ENCODE measurements around the gene RPSA. TPM values are rescaled to one million over a fixed set of nuclear protein-coding genes. Genes with fewer than 3 reads are reported as not detected.
"Not testable (repeated sequence)": the region's sequence is repeated elsewhere in the genome, so short reads cannot be mapped to it uniquely, and the experiment has no call there.

The RPSA gene
- polyA plus RNA-seq, 3 donors, result 1,356 to 1,593 (median 1,511) TPM

DNA sequence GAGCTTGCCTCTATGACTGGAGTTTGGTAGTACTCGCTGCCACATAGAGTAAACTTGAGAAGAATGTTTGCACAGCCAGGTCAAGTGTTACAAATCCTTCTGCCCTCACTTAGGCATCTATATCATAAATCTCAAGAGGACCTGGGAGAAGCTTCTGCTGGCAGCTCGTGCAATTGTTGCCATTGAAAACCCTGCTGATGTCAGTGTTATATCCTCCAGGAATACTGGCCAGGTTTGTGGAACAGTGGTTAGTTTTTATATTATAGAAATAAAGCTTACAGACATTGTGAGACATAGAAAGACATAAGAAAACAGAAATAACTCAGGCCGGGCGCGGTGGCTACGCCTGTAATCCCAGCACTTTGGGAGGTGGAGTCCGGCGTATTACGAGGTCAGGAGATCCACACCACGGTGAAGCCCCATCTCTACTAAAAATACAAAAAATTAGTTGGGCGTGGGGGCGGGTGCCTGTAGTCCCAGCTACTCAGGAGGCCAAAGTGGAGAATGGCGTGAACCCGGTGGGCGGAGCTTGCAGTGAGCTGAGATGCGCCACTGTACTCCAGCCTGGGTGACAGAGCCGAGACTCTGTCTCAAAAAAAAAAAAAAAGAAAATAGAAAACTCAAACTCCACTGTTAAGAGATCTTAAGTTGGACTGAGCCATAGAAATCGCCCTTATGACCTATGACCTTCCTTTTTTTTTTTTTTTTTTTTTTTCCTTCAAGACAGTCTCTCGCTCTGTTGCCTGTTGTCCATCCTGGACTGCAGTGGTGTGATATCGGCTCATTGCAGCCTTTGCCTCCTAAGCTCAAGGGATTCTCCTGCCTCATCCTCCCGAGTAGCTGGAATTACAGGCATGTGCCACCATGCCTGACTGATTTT is 2.2 kb downstream of the RPSA start:
- DNase-seq (ENCODE audit: extremely low read depth in 1 of 11, low read depth in 9 of 11, low spot score in 4 of 11), result no peak

GRCh38 chr3:39409514-39410136 is 3.1 kb downstream of the RPSA start:
- DNase-seq (ENCODE audit: extremely low read depth in 1 of 11, low read depth in 9 of 11, low spot score in 4 of 11), result no peak

- no peak for DNase-seq (ENCODE audit: extremely low read depth in 1 of 11, low read depth in 9 of 11, low spot score in 4 of 11)
Observed at GRCh38 chr3:39410893-39411292, 4.4 kb downstream of the RPSA start.

DNA sequence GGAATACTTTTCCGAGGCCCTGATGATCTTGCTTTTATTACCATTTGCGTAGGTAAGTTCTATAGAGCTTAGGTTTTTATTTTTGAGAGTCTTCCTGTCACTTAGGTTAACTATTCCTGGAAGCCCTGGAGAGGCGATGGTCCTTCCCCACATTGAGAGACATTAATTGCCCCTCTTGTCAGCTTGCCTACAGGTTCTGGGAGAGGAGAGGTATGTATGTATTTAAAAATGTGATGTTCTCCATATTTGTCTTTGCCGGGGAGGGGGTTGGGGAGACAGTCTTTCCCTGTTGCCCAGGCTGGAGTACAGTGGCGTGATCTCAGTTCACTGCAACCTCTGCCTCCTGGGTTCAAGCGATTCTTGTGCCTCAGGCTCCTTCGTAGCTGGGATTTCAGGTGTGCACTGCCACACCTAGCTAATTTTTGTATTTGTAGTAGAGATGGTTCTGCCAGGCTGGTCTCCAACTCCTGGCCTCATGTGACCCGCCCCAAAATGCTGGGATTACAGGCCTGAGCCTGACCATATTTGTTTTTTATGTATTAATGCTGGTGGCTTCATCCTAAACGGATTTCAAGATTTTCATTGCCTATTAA is 6.2 kb downstream of the RPSA start:
- no peak for DNase-seq (ENCODE audit: extremely low read depth in 1 of 11, low read depth in 9 of 11, low spot score in 4 of 11)

DNA sequence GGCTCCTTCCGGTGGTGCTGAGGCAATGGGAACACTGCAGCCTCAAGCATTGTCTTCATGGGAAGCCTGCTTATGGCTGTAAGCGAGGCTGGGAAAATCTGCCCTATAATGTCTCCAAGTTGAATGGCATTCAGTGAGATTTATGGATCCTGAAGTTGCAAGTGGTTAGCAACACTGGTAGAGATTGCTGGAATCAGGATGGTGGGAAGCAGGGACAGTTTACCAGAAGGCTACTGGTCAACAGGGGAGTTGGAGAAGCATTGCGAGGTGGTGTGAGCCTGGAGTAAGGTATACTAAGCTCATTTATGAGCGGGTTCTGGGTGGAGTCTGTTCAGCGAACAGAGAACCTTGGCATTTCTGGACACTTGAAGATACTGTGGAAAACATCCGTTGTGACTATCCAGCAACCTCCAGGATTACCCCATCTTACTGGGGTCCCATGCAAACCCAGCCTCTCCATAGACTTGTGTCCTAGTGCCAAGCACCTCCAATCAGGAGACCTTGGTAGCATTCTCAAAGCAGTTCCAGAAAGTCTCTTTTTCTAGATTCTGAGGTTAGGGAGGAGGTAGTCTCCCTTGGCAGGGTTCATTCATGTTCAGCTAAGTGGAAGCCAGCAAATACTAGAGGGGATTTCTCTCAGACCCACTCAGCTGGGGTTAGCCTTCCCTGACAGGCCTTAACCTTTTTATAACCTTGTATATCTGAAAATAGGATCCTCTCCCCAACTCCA is 7.3 kb downstream of the RPSA start:
- DNase-seq (ENCODE audit: extremely low read depth in 1 of 11, low read depth in 9 of 11, low spot score in 4 of 11), result no peak

DNA sequence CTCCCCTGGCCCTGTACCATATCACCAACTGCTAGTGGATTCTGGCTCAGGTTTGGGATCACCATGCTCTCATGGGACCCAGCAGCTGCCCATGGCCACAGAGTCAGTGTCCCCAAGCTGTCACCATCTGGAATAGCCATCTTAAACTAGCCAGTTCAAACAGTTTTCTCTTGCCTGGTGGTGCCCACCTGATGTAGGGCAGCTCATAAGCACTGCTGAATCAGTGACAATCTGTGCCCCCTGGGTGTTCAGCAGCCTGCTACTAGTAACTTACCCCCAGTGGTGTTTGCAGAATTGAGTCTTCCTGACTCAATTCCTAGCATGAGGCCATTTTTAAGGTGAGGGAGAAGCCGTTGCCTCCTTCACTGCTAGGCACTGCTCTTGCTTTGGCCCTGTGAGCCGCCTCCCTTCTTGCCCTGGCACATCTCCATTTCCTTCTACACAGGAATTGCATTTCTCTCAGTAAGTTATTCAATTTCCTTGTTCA is 7.9 kb downstream of the RPSA start:
- DNase-seq (ENCODE audit: extremely low read depth in 1 of 11, low read depth in 9 of 11, low spot score in 4 of 11), result no peak

DNA sequence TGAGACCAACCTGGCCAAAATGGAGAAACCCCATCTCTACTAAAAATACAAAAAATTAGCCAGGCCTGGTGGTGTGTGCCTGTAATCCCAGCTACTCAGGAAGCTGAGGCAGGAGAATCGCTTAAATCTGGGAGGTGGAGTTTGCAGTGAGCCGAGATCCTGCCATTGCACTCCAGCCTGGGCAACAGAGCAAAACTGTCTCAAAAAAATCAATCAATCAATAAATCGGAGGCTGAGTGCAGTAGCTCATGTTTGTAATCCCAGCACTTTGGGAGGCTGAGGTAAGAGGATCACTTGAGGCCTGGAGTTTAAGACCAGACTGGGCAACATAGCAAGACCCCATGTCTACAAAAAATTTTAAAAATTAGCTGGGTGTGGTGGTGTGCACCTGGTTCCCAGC is 8.8 kb downstream of the RPSA start:
- not testable (repeated sequence) for DNase-seq (ENCODE audit: extremely low read depth in 1 of 11, low read depth in 9 of 11, low spot score in 4 of 11)

GRCh38 chr3:39415983-39416382 is 9.5 kb downstream of the RPSA start:
- DNase-seq (ENCODE audit: extremely low read depth in 1 of 11, low read depth in 9 of 11, low spot score in 4 of 11), result no peak

DNA sequence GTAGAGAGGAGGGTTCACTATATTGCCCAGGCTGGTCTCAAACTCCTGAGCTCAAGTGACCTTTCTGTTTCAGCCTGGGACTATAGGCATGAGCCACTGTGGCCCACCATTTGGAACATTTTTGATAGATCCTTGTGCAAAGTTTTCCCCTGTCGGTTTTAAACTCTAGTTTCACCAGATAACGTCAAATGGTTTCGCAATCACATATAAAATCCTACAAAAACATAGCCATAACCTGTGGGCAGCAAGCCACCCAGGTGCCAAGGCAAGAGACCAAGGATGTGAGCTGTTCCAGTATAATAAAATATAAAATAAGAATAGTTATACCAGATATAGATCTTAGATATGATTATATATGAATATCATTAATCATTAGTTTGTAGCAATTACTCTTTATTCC is 10.5 kb downstream of the RPSA start:
- not testable (repeated sequence) for DNase-seq (ENCODE audit: extremely low read depth in 1 of 11, low read depth in 9 of 11, low spot score in 4 of 11)

DNA sequence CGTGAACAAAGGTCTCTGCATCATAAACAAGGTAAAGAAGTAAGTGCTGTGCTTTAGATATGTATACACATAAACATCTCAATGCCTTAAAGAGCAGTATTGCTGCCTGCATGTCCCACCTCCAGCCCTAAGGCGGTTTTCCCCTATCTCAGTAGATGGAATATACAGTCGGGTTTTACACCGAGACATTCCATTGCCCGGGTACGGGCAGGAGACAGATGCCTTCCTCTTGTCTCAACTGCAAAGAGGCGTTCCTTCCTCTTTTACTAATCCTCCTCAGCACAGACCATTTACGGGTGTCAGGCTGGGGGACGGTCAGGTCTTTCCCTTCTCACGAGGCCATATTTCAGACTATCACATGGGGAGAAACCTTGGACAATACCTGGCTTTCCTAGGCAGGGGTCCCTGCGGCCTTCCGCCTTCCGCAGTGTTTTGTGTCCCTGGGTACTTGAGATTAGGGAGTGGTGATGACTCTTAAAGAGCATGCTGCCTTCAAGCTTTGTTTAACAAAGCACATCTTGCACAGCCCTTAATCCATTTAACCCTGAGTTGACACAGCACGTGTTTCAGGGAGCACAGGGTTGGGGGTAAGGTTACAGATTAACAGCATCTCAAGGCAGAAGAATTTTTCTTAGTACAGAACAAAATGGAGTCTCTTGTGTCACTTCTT is 12.2 kb downstream of the RPSA start:
- DNase-seq (ENCODE audit: extremely low read depth in 1 of 11, low read depth in 9 of 11, low spot score in 4 of 11), result not testable (repeated sequence)

DNA sequence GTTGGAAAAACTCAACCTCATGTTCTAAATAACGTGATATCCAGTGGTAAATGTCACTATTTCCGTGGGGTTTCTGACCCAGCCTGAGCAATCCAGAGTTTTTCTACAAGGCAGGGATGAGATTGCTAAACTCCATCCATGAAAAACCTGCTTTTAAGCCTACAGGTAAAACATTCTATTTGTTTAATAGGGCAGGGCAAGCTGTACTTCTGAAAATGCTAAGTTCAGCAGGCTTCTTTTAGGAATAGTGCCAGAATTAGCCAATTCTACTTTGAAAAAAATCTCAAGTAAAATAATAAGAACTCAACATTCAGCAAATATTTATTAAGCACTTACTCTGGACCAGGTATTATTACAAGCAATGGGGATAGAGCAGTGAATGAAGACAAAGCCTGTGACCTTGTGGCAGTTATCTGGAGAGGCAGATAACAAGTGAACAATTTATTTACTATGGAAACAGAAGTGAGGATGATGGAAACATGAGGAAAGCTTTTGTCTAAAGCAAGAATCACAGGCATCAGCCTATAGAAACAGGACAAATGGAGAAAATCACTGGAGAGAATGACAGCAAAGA is 13.3 kb downstream of the RPSA start:
- no peak for DNase-seq (ENCODE audit: extremely low read depth in 1 of 11, low read depth in 9 of 11, low spot score in 4 of 11)

- DNase-seq (ENCODE audit: extremely low read depth in 1 of 11, low read depth in 9 of 11, low spot score in 4 of 11), result no peak
Observed at GRCh38 chr3:39420543-39420942, 14.0 kb downstream of the RPSA start.

DNA sequence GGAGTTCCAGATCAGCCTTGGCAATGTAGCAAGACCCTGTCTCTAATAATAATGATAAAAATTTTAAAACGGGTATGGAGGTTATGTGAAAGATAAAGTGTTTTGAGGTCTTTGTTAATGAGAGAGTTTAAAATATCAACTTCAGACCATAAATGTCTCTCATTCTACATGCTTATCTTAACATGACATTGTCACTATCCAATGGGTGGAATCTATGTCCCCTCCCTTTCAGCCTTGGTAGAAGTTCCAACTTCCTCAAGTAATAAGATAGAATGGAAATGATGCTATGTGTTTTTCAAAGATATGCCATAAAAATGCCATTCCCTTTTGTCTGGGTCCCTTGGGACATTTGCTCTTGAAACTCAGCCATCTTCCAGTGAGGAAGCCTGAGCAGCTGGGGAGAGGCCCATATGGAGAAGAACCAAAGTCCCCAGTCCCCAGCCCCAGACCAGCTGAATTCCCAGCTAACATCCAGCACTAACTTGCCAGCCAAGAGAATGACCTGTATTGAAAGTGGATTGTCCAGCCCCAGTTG is 17.0 kb downstream of the RPSA start:
- DNase-seq (ENCODE audit: extremely low read depth in 1 of 11, low read depth in 9 of 11, low spot score in 4 of 11), result no peak

DNA sequence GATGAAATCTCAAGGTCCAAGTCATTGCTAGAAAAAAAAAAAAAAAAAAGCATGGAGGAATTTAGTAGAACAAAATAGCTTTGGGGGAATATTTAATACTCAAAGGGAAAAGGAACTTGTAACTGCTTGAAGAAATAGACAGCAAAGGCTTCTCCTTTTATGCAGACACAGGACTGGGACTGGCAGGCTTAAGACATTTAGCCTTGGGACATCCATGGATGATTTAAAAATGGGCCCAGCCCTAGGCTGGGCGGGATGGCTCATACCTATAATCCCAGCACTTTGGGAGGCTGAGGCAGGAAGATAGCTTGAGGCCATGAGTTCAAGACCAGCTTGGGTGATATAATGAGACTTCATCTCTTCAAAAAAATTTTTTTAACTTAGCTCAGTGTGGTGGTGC is 19.8 kb downstream of the RPSA start:
- no peak for DNase-seq (ENCODE audit: extremely low read depth in 1 of 11, low read depth in 9 of 11, low spot score in 4 of 11)

DNA sequence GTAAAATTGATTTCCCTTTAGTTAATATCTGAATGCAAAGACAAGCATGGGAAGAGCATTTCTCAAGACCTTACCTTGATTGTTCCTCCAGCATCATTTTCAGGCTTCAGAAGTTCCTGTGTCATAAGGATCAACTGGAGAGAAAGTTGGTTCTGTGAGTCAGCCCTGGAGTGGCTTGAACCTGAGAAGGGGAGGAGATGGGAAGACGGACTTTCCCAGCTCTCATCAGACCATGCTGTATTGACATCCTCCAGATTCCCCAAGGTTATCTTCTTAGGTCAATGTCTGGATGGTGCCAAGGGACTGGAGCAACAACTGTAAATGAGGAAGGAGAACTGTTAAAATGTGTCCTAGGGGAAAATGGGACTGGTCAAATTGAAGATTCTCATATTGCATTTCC is 21.0 kb downstream of the RPSA start:
- no peak for DNase-seq (ENCODE audit: extremely low read depth in 1 of 11, low read depth in 9 of 11, low spot score in 4 of 11)

DNA sequence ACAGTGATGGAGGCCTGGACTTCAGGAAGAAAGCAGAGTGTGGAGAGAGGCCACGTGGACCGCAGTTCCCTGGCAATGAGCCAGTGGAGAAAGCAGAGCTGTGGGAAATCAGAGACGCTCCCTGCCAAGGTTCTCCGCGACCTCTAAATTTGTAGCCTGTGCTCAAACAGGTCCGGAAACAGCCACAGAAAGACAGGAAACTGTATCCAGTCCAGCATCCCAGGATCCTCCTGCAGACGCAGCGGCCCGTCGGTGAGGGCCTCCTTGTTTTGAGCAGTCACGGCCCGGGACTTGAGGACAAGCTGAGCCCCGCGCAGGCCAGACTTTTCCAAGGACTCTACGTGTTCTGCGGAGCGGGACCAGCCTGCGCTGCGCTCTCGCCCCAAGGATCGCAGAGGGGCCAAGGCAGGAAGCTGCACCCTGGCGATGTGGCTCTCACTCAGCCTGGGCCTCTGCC is 22.3 kb downstream of the RPSA start:
- DNase-seq (ENCODE audit: extremely low read depth in 1 of 11, low read depth in 9 of 11, low spot score in 4 of 11), result peak in 1 of 11 donors; percentile 14

DNA sequence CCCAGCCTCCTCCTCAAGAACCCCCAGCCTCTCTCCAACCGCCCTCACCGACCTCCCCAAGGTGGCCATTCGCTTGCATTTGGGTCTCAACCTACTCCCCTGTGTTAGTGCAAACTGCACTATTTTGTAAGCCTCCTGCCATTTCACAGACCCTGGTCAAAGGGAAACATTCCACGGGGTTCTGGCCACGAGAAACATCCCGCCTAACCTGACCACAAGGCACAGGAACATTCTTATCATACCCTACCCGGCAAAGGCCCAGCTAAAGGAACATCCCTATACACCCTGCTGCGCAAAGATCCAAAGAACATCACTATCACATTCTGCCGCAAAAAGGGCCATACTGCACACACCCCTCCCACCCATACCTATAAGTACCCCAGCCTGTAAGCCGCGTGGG is 22.9 kb downstream of the RPSA start:
- DNase-seq (ENCODE audit: extremely low read depth in 1 of 11, low read depth in 9 of 11, low spot score in 4 of 11), result no peak

DNA sequence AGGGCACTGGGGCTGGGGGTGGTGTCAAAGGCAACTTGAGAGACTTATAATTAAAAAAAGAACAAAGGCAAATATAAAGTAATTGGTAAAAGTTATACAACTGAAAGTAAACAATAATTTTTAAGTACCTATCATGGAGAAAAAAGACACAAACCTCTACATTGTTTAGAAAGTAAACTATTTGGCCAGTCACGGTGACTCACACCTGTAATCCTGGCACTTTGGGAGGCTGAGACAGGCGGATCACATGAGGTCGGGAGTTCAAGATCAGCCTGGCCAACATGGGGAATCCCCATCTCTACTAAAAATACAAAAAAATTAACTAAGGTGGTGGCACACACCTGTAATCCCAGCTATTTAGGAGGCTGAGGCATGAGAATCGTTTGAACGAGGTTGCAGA is 25.8 kb downstream of the RPSA start:
- DNase-seq (ENCODE audit: extremely low read depth in 1 of 11, low read depth in 9 of 11, low spot score in 4 of 11), result no peak
